GM12874 (cell line): ENCODE data around the gene FAHD1.

Source experiments
- TF ChIP-seq, protein P1 (sequence below): IDR thresholded peaks from 2 replicates; pipeline ENCODE4 v1.5.1; 2011; ENCODE audit warnings: low read depth, mild to moderate bottlenecking, control low read depth, low read length, moderate library complexity; ENCODE audit not compliant: insufficient read depth

The FAHD1 gene

DNA sequence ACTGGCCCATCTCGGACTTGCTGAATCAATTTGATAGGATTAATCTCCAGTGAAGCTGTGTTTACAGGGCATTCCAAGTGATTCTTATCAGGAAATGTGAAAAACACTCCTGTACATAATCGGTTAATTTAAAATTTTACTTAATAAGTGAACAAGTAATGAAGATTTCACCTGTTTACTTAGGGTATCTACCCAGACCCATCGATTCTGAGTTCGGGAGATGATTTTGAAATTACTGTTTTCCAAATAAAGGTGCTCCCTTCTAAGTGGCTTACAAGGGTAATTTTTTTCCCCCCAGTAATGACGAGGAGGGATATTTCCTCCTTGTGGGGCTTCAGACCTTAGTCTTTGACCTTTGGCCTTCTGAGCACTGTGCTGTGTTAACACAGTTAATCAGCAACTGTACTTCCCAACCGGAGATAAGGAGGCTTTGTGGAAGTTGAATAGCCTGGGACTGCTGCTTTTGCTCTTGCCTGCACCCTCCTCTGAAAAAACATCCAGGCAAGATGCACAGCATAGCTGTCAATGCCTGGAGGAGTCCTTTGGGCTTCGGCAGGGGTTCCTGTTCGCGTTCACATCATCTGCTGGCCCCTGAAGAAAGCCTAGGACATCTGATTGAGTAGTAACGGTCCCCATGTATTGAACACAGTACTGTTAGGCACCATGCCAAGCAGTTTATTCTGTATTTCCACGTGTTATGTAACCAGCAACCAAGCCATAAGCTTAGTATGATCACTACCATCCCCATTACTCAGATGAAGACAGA lies 1.8 kb downstream of the FAHD1 start:
- TF ChIP-seq, protein P1, sequence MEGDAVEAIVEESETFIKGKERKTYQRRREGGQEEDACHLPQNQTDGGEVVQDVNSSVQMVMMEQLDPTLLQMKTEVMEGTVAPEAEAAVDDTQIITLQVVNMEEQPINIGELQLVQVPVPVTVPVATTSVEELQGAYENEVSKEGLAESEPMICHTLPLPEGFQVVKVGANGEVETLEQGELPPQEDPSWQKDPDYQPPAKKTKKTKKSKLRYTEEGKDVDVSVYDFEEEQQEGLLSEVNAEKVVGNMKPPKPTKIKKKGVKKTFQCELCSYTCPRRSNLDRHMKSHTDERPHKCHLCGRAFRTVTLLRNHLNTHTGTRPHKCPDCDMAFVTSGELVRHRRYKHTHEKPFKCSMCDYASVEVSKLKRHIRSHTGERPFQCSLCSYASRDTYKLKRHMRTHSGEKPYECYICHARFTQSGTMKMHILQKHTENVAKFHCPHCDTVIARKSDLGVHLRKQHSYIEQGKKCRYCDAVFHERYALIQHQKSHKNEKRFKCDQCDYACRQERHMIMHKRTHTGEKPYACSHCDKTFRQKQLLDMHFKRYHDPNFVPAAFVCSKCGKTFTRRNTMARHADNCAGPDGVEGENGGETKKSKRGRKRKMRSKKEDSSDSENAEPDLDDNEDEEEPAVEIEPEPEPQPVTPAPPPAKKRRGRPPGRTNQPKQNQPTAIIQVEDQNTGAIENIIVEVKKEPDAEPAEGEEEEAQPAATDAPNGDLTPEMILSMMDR = no peak

DNA sequence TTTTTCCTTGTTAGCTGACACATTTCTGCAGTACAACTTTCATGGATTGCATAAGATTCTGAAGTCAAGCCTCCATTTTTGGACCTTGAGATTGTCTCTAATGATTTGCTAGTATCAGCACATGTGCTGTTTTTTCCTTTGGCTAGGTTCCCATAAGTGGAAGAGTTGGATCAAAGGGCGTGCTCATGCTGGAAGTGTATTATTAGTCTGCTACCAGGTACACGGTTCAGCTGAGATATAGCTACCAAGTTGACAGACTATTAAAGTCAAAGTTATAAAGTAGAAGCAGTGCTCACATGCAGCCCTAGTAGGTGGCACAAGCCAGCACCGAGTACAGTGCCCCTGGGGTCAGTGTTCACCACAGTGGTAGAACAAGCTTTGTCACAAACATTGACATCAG lies 3.2 kb downstream of the FAHD1 start:
- TF ChIP-seq, protein P1 = no peak

DNA sequence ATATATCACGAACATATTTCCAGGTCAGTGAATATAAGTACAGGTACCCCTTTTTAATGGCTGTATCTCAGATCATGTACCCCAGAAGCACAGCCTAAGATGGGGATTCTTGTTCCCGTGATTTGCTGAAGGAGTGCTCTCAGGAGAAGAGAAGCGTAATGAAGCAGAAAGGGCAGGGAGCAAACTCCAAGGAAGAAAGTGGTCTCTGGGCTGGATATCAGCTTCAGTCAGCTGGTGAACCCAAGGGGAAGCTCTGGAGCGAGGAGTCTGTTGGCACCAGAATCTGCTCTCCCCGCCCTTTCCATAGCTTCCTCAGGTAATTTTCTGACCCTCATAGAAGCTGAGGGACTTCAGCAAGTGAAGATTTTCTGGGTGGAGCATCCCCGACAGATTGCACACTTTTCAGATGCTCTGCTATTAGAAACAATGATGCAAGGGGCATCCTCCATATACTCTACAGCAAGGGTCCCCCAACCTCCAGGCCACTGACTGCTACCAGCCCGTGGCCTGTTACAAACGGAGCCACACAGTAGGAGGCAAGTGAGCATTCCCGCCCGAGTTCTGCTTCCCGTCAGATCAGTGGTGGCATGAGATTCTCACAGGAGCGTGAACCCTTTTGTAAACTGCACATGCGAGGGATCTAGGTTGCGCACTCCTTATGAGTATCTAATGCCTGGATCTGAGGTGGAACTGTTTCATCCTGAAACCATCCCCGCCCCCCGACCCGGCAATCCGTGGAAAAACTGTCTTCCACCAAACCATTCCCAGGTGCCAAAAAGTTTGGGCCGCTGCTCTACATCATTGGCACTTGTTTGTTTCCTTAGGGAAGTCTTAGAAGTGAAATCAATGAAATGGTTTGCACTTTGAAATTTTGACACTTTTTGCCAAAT lies 4.4 kb downstream of the FAHD1 start:
- TF ChIP-seq, protein P1 = no peak

DNA sequence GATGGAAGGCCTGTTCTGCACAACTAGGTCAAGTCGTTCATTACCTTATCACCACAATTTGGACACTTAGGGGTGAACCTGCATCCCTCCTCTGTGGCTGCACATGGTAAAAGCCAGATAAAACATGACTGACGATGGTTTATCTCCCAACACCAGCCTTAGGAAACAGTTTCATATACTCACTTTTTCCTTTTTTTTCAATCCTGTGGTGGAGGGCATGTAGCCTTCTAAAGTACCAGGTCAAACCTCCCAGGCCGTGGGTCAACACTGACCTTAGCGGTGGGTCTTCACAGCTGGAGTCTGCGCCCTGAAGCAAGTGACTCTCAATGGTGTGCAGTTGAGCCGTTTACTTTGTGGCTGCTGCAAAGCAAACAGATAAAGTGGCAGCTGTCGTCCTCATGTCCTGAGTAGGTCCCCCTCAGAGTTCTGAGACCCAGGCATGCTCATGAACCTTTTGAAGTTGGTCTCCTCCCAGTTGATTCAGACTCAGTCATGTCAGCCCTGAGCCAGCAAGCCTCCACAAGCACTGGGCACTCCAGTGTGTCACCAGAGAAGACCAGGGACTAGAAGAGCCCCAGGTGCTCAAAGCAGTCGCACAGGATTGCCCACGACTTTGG lies 5.9 kb downstream of the FAHD1 start:
- TF ChIP-seq, protein P1 = no peak

DNA sequence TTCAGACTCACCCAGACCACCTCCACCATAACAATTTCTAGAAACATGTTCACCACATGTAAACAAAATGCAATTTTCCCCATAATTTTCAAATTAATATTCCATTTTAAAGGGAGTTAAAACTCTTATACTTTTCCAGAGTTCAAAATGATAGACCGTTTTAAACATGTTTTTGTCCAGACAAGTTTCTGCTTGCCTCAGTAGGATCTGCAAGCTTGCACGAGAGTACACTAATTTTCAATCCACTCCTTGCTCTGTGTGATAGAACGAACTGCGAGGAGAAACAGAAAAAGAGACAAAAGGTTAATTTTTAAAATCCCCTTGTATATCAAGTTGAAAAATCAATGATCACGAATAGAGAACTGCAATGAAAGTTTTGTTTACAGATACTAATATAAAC lies 7.1 kb downstream of the FAHD1 start:
- TF ChIP-seq, protein P1 = no peak

DNA sequence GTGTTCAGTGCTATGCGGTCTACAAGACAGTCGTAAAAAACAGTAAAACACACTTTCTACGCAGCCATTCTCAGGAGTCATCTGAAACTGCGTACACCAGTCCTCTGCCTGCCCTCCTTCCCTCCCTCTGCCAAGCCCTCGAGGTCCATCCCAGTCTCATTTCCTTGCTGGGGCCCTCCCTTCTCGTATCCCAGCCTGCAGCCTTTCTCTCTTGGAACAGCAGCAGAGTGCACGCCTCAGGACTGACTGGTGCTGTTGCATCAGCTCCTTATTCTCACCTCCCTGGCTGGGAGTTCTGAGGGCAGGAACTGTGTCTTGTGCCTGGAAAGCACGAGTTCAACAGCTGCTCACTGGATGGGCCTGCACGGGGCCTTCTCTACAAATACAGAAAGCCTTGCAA lies 12.5 kb downstream of the FAHD1 start:
- TF ChIP-seq, protein P1 = no peak

DNA sequence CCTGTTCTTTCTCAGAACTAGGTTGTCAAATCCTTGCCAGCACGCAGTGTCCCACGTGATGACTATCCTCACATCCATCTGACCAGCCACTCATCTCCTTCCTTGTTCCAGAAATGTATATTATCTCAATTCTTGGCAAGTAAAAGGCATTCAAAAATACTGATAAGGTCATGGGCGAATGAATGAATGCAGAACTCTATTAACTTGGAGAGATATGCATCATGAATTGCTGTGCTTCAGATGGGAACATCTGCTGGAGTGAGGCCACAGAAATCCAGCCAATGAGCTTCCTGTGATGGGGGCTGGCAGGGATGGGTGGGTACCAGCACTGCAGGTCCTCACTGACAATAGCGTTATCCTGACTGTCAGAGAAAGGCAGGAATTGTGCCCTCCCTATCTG lies 19.0 kb downstream of the FAHD1 start:
- TF ChIP-seq, protein P1 = no peak
